Measurements from ENCODE around the gene NAP1L1.

DNA sequence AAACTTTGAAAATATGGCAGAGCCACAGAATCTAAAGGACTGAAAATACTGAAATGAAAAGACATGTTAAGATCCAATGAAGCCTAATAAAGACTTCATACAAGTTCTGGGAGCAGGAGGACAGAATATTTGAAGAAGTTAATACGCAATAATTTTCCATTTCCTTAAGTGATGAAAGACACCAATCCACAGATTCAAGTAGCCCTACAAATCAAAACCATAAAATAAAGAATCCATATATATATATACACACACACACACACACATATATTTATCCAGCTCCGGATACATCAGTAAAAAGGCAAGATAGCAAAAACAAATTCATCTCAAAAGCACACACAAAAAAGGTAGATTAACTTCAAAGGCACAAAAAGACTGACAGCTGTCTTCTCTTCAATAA, 5.7 kb downstream of the NAP1L1 start:
- TF ChIP-seq POLR2A (IDR thresholded peaks at IDR 0.05) = no peak
- TF ChIP-seq, protein P1, sequence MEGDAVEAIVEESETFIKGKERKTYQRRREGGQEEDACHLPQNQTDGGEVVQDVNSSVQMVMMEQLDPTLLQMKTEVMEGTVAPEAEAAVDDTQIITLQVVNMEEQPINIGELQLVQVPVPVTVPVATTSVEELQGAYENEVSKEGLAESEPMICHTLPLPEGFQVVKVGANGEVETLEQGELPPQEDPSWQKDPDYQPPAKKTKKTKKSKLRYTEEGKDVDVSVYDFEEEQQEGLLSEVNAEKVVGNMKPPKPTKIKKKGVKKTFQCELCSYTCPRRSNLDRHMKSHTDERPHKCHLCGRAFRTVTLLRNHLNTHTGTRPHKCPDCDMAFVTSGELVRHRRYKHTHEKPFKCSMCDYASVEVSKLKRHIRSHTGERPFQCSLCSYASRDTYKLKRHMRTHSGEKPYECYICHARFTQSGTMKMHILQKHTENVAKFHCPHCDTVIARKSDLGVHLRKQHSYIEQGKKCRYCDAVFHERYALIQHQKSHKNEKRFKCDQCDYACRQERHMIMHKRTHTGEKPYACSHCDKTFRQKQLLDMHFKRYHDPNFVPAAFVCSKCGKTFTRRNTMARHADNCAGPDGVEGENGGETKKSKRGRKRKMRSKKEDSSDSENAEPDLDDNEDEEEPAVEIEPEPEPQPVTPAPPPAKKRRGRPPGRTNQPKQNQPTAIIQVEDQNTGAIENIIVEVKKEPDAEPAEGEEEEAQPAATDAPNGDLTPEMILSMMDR (IDR thresholded peaks at IDR 0.05) = no peak

All from Peyer's patch (tissue), 4 donors.